ACC112 (cell line): ENCODE data around the gene WAPL.

Source experiments
- H2AFZ ChIP-seq: fragments of 200-600 bp; sonication (generic); one replicate; pipeline ENCODE4 v1.6.0; 2017; ENCODE audit warnings: antibody characterized with exemption, low read length; ENCODE audit not compliant: unreplicated experiment
- H3K27ac ChIP-seq: fragments of 200-600 bp; sonication (generic); 2 replicates; pipeline ENCODE4 v1.5.1; 2014; ENCODE audit warnings: low read depth, mild to moderate bottlenecking, antibody characterized with exemption, low read length, moderate library complexity
- H3K27me3 ChIP-seq: fragments of 200-600 bp; sonication (generic); 2 replicates; pipeline ENCODE4 v1.6.1; 2014; ENCODE audit warnings: mild to moderate bottlenecking, antibody characterized with exemption, low read length, moderate library complexity, mixed read lengths; ENCODE audit not compliant: insufficient read depth
- H3K36me3 ChIP-seq: fragments of 200-600 bp; sonication (generic); 2 replicates; pipeline ENCODE4 v1.6.1; 2016; ENCODE audit warnings: mild to moderate bottlenecking, antibody characterized with exemption, low read length, moderate library complexity, mixed read lengths; ENCODE audit not compliant: insufficient read depth
- H3K4me1 ChIP-seq: fragments of 200-600 bp; sonication (generic); one replicate; pipeline ENCODE4 v1.6.1; 2016; ENCODE audit warnings: low read length, mixed read lengths; ENCODE audit not compliant: insufficient read depth, unreplicated experiment, control insufficient read depth
- H3K4me3 ChIP-seq: fragments of 200-600 bp; sonication (generic); 2 replicates; pipeline ENCODE4 v1.5.1; 2014; ENCODE audit warnings: mild to moderate bottlenecking, low read depth, low read length
- H3K79me2 ChIP-seq: fragments of 200-600 bp; sonication (generic); one replicate; pipeline ENCODE4 v1.6.0; 2016; ENCODE audit warnings: low read length; ENCODE audit not compliant: control insufficient read depth, unreplicated experiment, insufficient read depth

Gene WAPL

GRCh38 chr10:86411852-86412560 is 109.6 kb downstream of the WAPL start:
- peaks cover 4% of the 10 kb centered on the region for H3K4me1 ChIP-seq
- H2AFZ ChIP-seq, result no peak overlapping the region
- H3K27ac ChIP-seq, result no peak overlapping the region
- H3K4me3 ChIP-seq, result no peak overlapping the region
- no peaks in the 10 kb centered on the region for H3K36me3 ChIP-seq
- no peaks in the 10 kb centered on the region for H3K27me3 ChIP-seq
- H3K79me2 ChIP-seq, result no peaks in the 10 kb centered on the region

GRCh38 chr10:86411281-86411841 is 110.2 kb downstream of the WAPL start:
- H3K79me2 ChIP-seq, result no peaks in the 10 kb centered on the region
- H2AFZ ChIP-seq, result peak overlapping the region; percentile 39
- H3K4me3 ChIP-seq, result peak overlapping the region; percentile 19; the same call in 1 of the 2 replicates
- H3K27me3 ChIP-seq, result no peaks in the 10 kb centered on the region
- H3K36me3 ChIP-seq, result no peaks in the 10 kb centered on the region
- H3K4me1 ChIP-seq, result peaks cover 4% of the 10 kb centered on the region
- peak overlapping the region; percentile 46 for H3K27ac ChIP-seq

- Histone ChIP-seq H2AFZ (peak overlapping the region; percentile 39), H3K36me3 (no peaks in the 10 kb centered on the region), H3K4me3 (peak overlapping the region; percentile 19; the same call in 1 of the 2 replicates), H3K27ac (peak overlapping the region; percentile 46), H3K27me3 (no peaks in the 10 kb centered on the region), H3K4me1 (peaks cover 4% of the 10 kb centered on the region), H3K79me2 (no peaks in the 10 kb centered on the region)
Measured at GRCh38 chr10:86410542-86411124, 111.0 kb downstream of the WAPL start.

DNA sequence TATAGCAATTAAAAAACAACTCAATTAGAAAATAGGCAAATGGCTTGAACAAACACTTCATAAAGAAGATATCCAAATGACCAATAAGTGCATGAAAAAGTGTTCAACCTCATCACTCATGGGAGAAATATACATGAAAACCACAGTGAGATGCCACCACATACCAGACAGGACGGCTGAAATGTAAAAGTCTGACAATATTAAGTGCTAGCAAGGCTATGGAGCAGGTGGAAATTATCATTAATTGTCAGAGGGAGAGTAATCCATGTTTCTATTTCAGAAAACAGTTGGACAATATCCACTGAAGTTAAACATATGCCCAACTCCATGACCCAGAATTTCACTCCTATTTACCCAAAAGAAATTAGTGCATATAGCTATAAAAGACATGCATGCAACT is 112.4 kb downstream of the WAPL start:
- no peak overlapping the region for H3K4me3 ChIP-seq
- no peaks in the 10 kb centered on the region for H3K36me3 ChIP-seq
- no peak overlapping the region for H2AFZ ChIP-seq
- H3K4me1 ChIP-seq, result peaks cover 4% of the 10 kb centered on the region
- no peak overlapping the region for H3K27ac ChIP-seq
- no peaks in the 10 kb centered on the region for H3K27me3 ChIP-seq
- no peaks in the 10 kb centered on the region for H3K79me2 ChIP-seq

GRCh38 chr10:86403183-86403797 is 118.3 kb downstream of the WAPL start:
- H3K79me2 ChIP-seq, result no peaks in the 10 kb centered on the region

DNA sequence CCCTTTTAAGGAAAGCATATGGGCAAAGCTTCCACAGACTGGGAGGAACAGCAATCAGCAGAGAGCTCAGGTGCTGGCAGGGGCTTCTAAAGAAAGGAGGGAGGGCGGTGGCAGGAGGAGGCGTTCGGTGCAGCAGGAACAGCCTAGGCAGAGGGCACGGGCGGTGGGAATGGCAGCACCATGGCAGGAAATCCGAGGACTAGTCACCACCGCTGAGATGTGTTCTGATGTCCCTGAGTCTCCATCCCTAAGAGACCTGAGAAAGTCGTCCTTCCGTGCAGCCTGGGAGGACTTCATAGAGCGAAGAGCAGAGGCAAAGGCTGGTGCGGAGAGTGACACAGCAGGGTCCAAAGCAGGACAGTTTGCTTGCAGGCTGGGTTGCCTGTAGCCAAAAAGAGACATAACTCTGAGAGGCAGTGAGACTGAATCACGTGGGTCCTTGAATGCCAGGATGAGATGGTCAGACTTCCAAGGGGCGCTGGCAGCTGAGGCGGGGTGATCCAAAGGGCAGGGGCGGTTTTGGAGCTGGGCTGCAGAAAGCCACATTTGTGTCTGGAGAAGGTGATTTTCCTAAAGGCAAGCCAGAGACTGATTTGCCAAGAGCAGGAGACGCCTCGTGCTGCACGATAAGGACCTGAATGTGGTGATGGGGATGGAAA is 119.2 kb downstream of the WAPL start:
- H3K4me3 ChIP-seq, result peak overlapping the region; percentile 21; the same call in 1 of the 2 replicates
- no peaks in the 10 kb centered on the region for H3K36me3 ChIP-seq
- peaks cover 18% of the 10 kb centered on the region for H3K4me1 ChIP-seq
- H3K27ac ChIP-seq, result no peak overlapping the region
- H3K79me2 ChIP-seq, result no peaks in the 10 kb centered on the region
- no peaks in the 10 kb centered on the region for H3K27me3 ChIP-seq
- H2AFZ ChIP-seq, result no peak overlapping the region

More at GRCh38 chr10:86403183-86403797, 118.3 kb downstream of the WAPL start:
- no peaks in the 10 kb centered on the region for H3K27me3 ChIP-seq
- H2AFZ ChIP-seq, result no peak overlapping the region
- H3K36me3 ChIP-seq, result no peaks in the 10 kb centered on the region
- no peak overlapping the region for H3K4me3 ChIP-seq
- peaks cover 18% of the 10 kb centered on the region for H3K4me1 ChIP-seq
- no peak overlapping the region for H3K27ac ChIP-seq

DNA sequence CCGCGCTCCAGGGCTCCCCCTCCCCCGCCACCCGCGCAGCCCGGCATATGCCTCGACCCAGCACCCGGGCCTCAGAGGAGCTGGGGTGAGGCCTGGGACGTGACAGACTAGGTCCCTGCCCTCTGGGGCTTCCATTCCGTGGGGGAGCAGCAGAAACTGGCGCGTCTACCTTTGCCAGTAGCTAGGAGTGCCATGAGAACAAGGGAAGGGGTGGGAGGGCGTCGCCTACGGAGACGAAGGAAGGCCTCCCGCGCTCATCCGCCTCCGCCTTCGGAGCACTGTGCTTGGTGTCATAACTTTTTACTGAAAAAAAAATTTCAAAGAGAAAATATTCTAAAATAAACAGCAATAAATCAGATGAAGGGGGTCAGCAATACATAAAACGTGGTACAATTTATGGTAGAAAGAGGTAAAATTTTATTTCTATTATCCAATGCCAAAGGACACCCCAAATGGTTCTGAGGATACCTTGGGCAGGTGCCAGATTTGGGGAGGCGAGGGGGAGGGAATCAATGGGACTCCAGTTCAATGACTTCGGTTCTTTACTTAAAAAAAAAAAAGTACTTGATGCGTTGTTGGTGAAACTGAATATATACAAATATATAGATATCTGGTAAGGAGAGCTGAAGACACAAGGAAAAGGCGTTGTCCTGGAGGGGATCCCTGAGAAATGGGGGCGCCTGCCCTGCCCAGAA is 119.9 kb downstream of the WAPL start:
- H3K27me3 ChIP-seq, result no peaks in the 10 kb centered on the region
- H3K4me1 ChIP-seq, result peaks cover 18% of the 10 kb centered on the region
- no peaks in the 10 kb centered on the region for H3K36me3 ChIP-seq
- H3K79me2 ChIP-seq, result no peaks in the 10 kb centered on the region
- peak overlapping the region; percentile 91 for H3K4me3 ChIP-seq
- no peak overlapping the region for H3K27ac ChIP-seq
- peak overlapping the region; percentile 91 for H2AFZ ChIP-seq

- H3K4me1 ChIP-seq, result peaks cover 18% of the 10 kb centered on the region
- H3K27me3 ChIP-seq, result no peaks in the 10 kb centered on the region
- no peaks in the 10 kb centered on the region for H3K36me3 ChIP-seq
- H3K4me3 ChIP-seq, result peak overlapping the region; percentile 91
- H3K27ac ChIP-seq, result no peak overlapping the region
- H3K79me2 ChIP-seq, result no peaks in the 10 kb centered on the region
- H2AFZ ChIP-seq, result peak overlapping the region; percentile 91
Measured at GRCh38 chr10:86400705-86401587, 120.6 kb downstream of the WAPL start.

DNA sequence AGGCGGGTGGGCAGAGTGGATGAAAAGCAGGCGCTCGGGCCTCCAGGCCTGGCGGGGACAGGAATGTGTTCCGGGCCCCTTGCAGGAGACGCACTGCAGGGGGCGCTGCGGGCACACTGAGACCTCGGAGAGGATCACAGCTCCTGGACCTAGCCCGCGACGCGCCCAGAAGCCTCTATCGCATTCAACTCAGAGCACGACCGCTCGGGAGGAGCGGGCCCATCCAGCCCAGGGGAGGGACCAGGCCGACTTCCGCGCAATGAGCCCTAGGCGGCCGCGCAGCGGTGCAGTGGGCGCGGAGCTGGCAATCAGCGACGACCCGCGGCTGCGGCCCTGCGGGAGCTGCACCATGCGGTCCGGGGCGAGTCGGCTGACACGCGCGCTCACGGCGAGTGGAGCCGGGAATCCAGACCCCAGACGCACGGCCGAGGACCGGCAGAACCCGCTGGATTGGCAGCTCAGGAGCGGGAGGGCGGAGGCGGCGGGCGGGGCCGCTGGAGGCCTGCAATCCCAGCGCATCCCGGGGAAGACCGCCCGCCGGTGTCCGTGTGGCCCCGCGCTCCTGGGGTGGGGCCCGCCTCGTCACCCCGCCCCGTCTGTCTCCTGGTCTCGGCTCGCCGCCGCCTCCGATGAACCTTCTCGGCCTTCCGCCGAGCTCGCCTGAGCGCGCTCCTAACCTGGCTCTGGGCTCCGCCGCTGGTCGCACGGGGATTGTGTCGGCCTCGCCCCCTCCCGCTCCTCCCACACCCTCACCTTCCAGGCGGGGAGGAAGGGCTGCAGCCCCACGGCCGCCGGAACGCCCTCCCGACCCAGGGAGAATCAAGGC is 121.5 kb downstream of the WAPL start:
- H3K4me3 ChIP-seq, result peak overlapping the region; percentile 91
- 0 out of 2 replicates have a peak overlapping the region, but pooled peaks have one; percentile 17 for H3K27ac ChIP-seq
- no peaks in the 10 kb centered on the region for H3K79me2 ChIP-seq
- no peaks in the 10 kb centered on the region for H3K36me3 ChIP-seq
- H3K4me1 ChIP-seq, result peaks cover 18% of the 10 kb centered on the region
- H2AFZ ChIP-seq, result peak overlapping the region; percentile 91
- no peaks in the 10 kb centered on the region for H3K27me3 ChIP-seq
